ENCODE results near the gene BCAN.

DNA sequence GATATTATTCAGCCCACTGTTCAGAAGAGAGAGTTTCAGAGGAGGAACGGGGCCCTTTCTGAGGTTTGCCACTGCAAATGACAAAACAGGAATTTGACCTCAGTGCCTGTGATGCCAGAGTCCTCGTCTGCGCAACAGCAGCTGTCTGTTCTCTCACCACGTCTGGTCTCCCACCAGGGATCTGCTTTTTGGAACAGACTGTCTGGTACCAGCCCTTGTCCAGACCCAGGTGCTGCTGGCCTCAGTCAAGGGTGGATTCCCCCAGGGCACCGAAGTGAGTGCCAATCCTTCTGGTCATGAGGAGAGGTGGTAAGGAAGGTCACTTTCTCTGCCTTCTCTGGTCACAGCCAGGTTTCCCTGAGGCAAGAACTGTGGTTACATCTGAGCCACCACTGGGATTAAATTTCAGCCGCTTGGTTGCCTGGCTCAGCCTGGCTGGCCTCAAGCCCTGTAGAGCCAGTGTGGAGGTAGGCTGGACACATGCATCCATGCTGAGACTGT, 2.3 kb upstream of the BCAN start:
- TF ChIP-seq, protein P1, sequence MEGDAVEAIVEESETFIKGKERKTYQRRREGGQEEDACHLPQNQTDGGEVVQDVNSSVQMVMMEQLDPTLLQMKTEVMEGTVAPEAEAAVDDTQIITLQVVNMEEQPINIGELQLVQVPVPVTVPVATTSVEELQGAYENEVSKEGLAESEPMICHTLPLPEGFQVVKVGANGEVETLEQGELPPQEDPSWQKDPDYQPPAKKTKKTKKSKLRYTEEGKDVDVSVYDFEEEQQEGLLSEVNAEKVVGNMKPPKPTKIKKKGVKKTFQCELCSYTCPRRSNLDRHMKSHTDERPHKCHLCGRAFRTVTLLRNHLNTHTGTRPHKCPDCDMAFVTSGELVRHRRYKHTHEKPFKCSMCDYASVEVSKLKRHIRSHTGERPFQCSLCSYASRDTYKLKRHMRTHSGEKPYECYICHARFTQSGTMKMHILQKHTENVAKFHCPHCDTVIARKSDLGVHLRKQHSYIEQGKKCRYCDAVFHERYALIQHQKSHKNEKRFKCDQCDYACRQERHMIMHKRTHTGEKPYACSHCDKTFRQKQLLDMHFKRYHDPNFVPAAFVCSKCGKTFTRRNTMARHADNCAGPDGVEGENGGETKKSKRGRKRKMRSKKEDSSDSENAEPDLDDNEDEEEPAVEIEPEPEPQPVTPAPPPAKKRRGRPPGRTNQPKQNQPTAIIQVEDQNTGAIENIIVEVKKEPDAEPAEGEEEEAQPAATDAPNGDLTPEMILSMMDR (IDR thresholded peaks at IDR 0.05; ENCODE audit: low read depth, low read length, poor library complexity, severe bottlenecking): no peak
- no peak for TF ChIP-seq EZH2phosphoT487 (IDR thresholded peaks at IDR 0.05; ENCODE audit: borderline replicate concordance, low read length)
